ENCODE data around the gene PEX14. TPM values are rescaled to one million over a fixed set of nuclear protein-coding genes. Genes with fewer than 3 reads are reported as not detected.

The PEX14 gene
- total and polyA plus RNA-seq, 9 of the 15 experiments (the other 6 are each of a cell fraction or from before 2014, with no cell fraction given): 2.6 to 45.7 (median 22.7) TPM

GRCh38 chr1:10515301-10515975, 40.7 kb downstream of the PEX14 start (continued):
- TF ChIP-seq RBM14 (IDR thresholded peaks at IDR 0.05; ENCODE audit: borderline replicate concordance, insufficient read depth, low read depth, low read length) (no peak), NFRKB (IDR thresholded peaks at IDR 0.05; ENCODE audit: low read depth) (no peak)

- no peaks in the 10 kb centered on the region for H3K27me3 ChIP-seq (ENCODE audit: control insufficient read depth in 2 of 2, insufficient read depth in 2 of 2, low read length in 2 of 2)
- ATAC-seq (no peak), FAIRE-seq (no peak), DNase-seq (ENCODE audit: extremely low read depth in 1 of 4, low spot score in 3 of 4) (peak in 1 of 4 experiments; percentile 5)
- H3K9ac ChIP-seq (ENCODE audit: insufficient read depth in 1 of 2, low read depth in 2 of 2, low read length in 2 of 2): no peak overlapping the region; a peak in 1 of 4 replicates
- BruUV-seq (replicated peaks): no TSS peak
- peaks cover 30% of the 10 kb centered on the region for H3K36me3 ChIP-seq (ENCODE audit: control insufficient read depth, insufficient read depth, low read length)
- ChIA-PET POLR2A (interaction anchor here (0.6 to 0.9 kb wide), 2 partner anchors 13 to 334 kb away, joined by 3 read pairs; no protein-coding TSS in a partner anchor), CTCF (ENCODE audit: low intra/inter-chr PET ratio) (interaction anchor here (1.1 kb wide), 1 partner anchor 350 kb away, joined by 3 read pairs; no protein-coding TSS in a partner anchor)
- peaks cover 8% of the 10 kb centered on the region for H3K9me1 ChIP-seq (ENCODE audit: control insufficient read depth, insufficient read depth, low read length)
- H3K4me1 ChIP-seq (replicated peaks in 1 of 2; ENCODE audit: control insufficient read depth in 2 of 2, insufficient read depth in 2 of 2, low read length in 2 of 2): peaks cover 16 to 18% of the 10 kb centered on the region in 2 experiments; a peak in 4 of 5 replicates
- WGBS (ENCODE audit: insufficient coverage, low coverage, missing lambda C conversion rate): 47% methylated on average over 6 of the region's 6 CpGs
- H2AFZ ChIP-seq (ENCODE audit: low read depth, low read length): no peak overlapping the region
- in situ Hi-C loops (cut with MboI): no loop called here
- no peak overlapping the region for H3K27ac ChIP-seq (ENCODE audit: extremely low read depth, low read depth, low read length)
- intact Hi-C loops (cut with micrococcal nuclease): loop anchor here (10.0 kb wide), 1 partner anchor 429 kb away; no protein-coding TSS in a partner anchor
- no peak overlapping the region for H3K4me2 ChIP-seq (ENCODE audit: insufficient read depth, low read length)
- peaks cover 52% of the 10 kb centered on the region for H4K20me1 ChIP-seq (replicated peaks; ENCODE audit: control insufficient read depth, insufficient read depth, low read length)
- H3K9me3 ChIP-seq (replicated peaks; ENCODE audit: control insufficient read depth, insufficient read depth, low read depth, low read length): no peaks in the 10 kb centered on the region
- peaks cover 87% of the 10 kb centered on the region for H3K79me2 ChIP-seq (ENCODE audit: control insufficient read depth, insufficient read depth, low read length)
- TF ChIP-seq ZBTB26 (CRISPR knock-in tag; IDR thresholded peaks at IDR 0.05) (no peak), REST (IDR thresholded peaks at IDR 0.05; ENCODE audit: borderline replicate concordance) (no peak), REST (CRISPR knock-in tag; IDR thresholded peaks at IDR 0.05; ENCODE audit: low read depth) (no peak), PHF20 (IDR thresholded peaks at IDR 0.05; ENCODE audit: partially characterized antibody) (no peak)
- no peak overlapping the region for H3K4me3 ChIP-seq
Measured at GRCh38 chr1:10515976-10516750, 41.4 kb downstream of the PEX14 start.
